K562 (cell line): ENCODE results near the gene ZMYND8. TPM values are rescaled to one million over a fixed set of nuclear protein-coding genes. Genes with fewer than 3 reads are reported as not detected.

ENCODE experiments used
- ATAC-seq: fragments of 200-7000 bp; cut with Tn5 transposase; 3 replicates; pipeline ENCODE4 v1.9.1; 2020; ENCODE audit warnings: moderate library complexity
- BruUV-seq: library from RNA; stranded (reverse); fragments of 400-500 nt; replicated peaks from 2 replicates; lab custom pipeline; 2021; lab: Mats Ljungman, UMichigan
- CTCF ChIA-PET: fragments of 300-600 bp; formaldehyde crosslinking; extraction: SDS; loops from one replicate; lab custom pipeline; 2021; ENCODE audit warnings: low intra/inter-chr PET ratio; lab: Yijun Ruan, JAX
- POLR2A ChIA-PET: fragments of 300-600, 350-650 bp; sonication (Branson Sonifier 250); formaldehyde crosslinking; extraction: SDS; loops from one replicate; lab custom pipeline; 2021; ENCODE audit warnings: antibody characterized with exemption, inconsistent platforms; lab: Yijun Ruan, JAX
- DNase-seq, 4 experiments: peaks; one replicate each; pipeline versions ENCODE4 v3.0.0 to v3.0.0-alpha.2; 2011 to 2018; ENCODE audit warnings: low spot score in 3 of 4, mixed read lengths in 3 of 4; ENCODE audit errors: extremely low read depth in 1 of 4
- FAIRE-seq: peaks from 2 replicates; lab custom pipeline; 2011; peaks lifted over from hg19 to GRCh38; lab: Jason Lieb, UNC
- H2AFZ ChIP-seq: 2 replicates; pipeline ENCODE4 v1.6.0; 2011; ENCODE audit warnings: low read depth, low read length, control low read depth, inconsistent platforms
- H3K27ac ChIP-seq: fragments of 200-600 bp; 3 replicates; pipeline ENCODE4 v1.8.0; 2011; ENCODE audit warnings: low read depth, mild to moderate bottlenecking, control low read depth, inconsistent platforms, low read length, moderate library complexity, mixed read lengths; ENCODE audit errors: extremely low read depth
- H3K27me3 ChIP-seq, 2 experiments: fragments of 300-600 bp in 1 of 2; 2 replicates in 1 of 2; 3 replicates in 1 of 2; pipeline versions ENCODE4 v1.6.0 to v1.8.0; 2011; ENCODE audit warnings: inconsistent platforms in 2 of 2, low read length in 2 of 2, mild to moderate bottlenecking in 1 of 2, mixed read lengths in 1 of 2, moderate library complexity in 1 of 2; ENCODE audit not compliant: control insufficient read depth in 2 of 2, insufficient read depth in 2 of 2
- H3K36me3 ChIP-seq: fragments of 300-600 bp; 3 replicates; pipeline ENCODE4 v1.8.0; 2011; ENCODE audit warnings: mild to moderate bottlenecking, low read length, inconsistent platforms; ENCODE audit not compliant: control insufficient read depth, insufficient read depth
- H3K4me1 ChIP-seq, 2 experiments: fragments of 200-600 bp in 1 of 2; replicated peaks in 1 of 2; 2 replicates in 1 of 2; 3 replicates in 1 of 2; pipeline versions ENCODE4 v1.5.1 to v1.8.0; 2011; ENCODE audit warnings: inconsistent platforms in 2 of 2, low read length in 2 of 2, mild to moderate bottlenecking in 1 of 2, mixed read lengths in 1 of 2, moderate library complexity in 1 of 2; ENCODE audit not compliant: control insufficient read depth in 2 of 2, insufficient read depth in 2 of 2
- H3K4me2 ChIP-seq: 2 replicates; pipeline ENCODE4 v1.6.1; 2011; ENCODE audit warnings: low read length, control low read depth, inconsistent platforms, mixed read lengths; ENCODE audit not compliant: insufficient read depth
- H3K4me3 ChIP-seq: fragments of 200-600 bp; sonication (generic), shearing (Covaris generic); 2 replicates; pipeline ENCODE4 v1.5.1; 2016; ENCODE audit warnings: control low read depth, inconsistent platforms
- H3K79me2 ChIP-seq: fragments of 200-600 bp; 3 replicates; pipeline ENCODE4 v1.8.0; 2011; ENCODE audit warnings: low read length, inconsistent platforms; ENCODE audit not compliant: control insufficient read depth, insufficient read depth
- H3K9ac ChIP-seq, 2 experiments: 2 replicates each; pipeline versions ENCODE4 v1.6.0 to v1.6.1; 2011; ENCODE audit warnings: low read depth in 2 of 2, low read length in 2 of 2, control low read depth in 1 of 2, inconsistent platforms in 1 of 2, mild to moderate bottlenecking in 1 of 2, mixed read lengths in 1 of 2; ENCODE audit not compliant: insufficient read depth in 1 of 2
- H3K9me1 ChIP-seq: one replicate; pipeline ENCODE4 v1.6.0; 2011; ENCODE audit warnings: inconsistent platforms, mild to moderate bottlenecking, low read length, moderate library complexity; ENCODE audit not compliant: control insufficient read depth, insufficient read depth
- H3K9me3 ChIP-seq: replicated peaks from 2 replicates; pipeline ENCODE4 v1.5.1; 2011; ENCODE audit warnings: low read depth, low read length, inconsistent platforms; ENCODE audit not compliant: control insufficient read depth, insufficient read depth
- H4K20me1 ChIP-seq: replicated peaks from 2 replicates; pipeline ENCODE4 v1.6.1; 2011; ENCODE audit warnings: low read length, inconsistent platforms, mixed read lengths; ENCODE audit not compliant: control insufficient read depth, insufficient read depth
- CBX2 ChIP-seq: fragments of 200-600 bp; sonication (generic); IDR thresholded peaks from one replicate; pipeline ENCODE4 v1.6.1; 2012; ENCODE audit warnings: mild to moderate bottlenecking, low read length, inconsistent platforms; ENCODE audit not compliant: insufficient read depth, poor library complexity, severe bottlenecking
- EWSR1 ChIP-seq: fragments of 450-650 bp; IDR thresholded peaks from 2 replicates; pipeline ENCODE4 v1.6.1; 2018; ENCODE audit warnings: borderline replicate concordance, mild to moderate bottlenecking, low read depth, moderate library complexity; ENCODE audit not compliant: partially characterized antibody
- HDAC1 ChIP-seq, 2 experiments: fragments of 450-650 bp; IDR thresholded peaks; 2 replicates each; pipeline ENCODE4 v1.6.1; 2016 to 2017; ENCODE audit warnings: inconsistent platforms in 1 of 2, mild to moderate bottlenecking in 1 of 2, moderate library complexity in 1 of 2
- JUND ChIP-seq, 2 experiments: IDR thresholded peaks; 2 replicates in 1 of 2; 3 replicates in 1 of 2; pipeline ENCODE4 v1.6.1; 2011; ENCODE audit warnings: borderline replicate concordance in 2 of 2, low read depth in 2 of 2, low read length in 2 of 2, improper control_type of control experiment in 1 of 2, missing biosample characterization in 1 of 2, missing genetic modification characterization in 1 of 2, missing genetic modification reagents in 1 of 2
- KDM4B ChIP-seq, 2 experiments: fragments of 450-650 bp in 1 of 2; sonication (generic) in 1 of 2; IDR thresholded peaks; 2 replicates each; pipeline ENCODE4 v1.6.1; 2016 to 2017; ENCODE audit warnings: borderline replicate concordance in 2 of 2, antibody characterized with exemption in 1 of 2, low read depth in 1 of 2, mild to moderate bottlenecking in 1 of 2
- MAFF ChIP-seq: IDR thresholded peaks from 2 replicates; pipeline ENCODE4 v1.6.1; 2012; ENCODE audit warnings: low read length, improper control_type of control experiment
- MEIS2 ChIP-seq: fragments of 450-650 bp; IDR thresholded peaks from 2 replicates; pipeline ENCODE4 v1.6.1; 2014; ENCODE audit warnings: mild to moderate bottlenecking; ENCODE audit not compliant: partially characterized antibody
- NFXL1 ChIP-seq: fragments of 450-650 bp; formaldehyde crosslinking; IDR thresholded peaks from 2 replicates; pipeline ENCODE4 v1.4.0; 2021; ENCODE audit warnings: mild to moderate bottlenecking
- STAT5B ChIP-seq: fragments of 250-450 bp; sonication (Bioruptor Pico); IDR thresholded peaks from 2 replicates; pipeline ENCODE4 v1.8.0; 2021; ENCODE audit warnings: mild to moderate bottlenecking, inconsistent platforms
- ZBTB1 ChIP-seq: sonication (generic); formaldehyde crosslinking; IDR thresholded peaks from 2 replicates; pipeline ENCODE4 v1.8.1; 2023; ENCODE audit warnings: missing genetic modification reagents, low read depth, mild to moderate bottlenecking, borderline replicate concordance
- ZBTB8A ChIP-seq: fragments of 450-650 bp; IDR thresholded peaks from 2 replicates; pipeline ENCODE4 v1.6.1; 2018; ENCODE audit warnings: mild to moderate bottlenecking, moderate library complexity; ENCODE audit not compliant: partially characterized antibody
- ZNF140 ChIP-seq: fragments of 250-450 bp; sonication (Bioruptor Pico); IDR thresholded peaks from 2 replicates; pipeline ENCODE4 v1.8.0; 2021; ENCODE audit warnings: moderate library complexity, mild to moderate bottlenecking, inconsistent platforms
- WGBS: fragments of 100-300 bp; shearing (Covaris generic); methylation state at CpG from one replicate; pipeline ENCODE4 v1.1.6; 2016; ENCODE audit warnings: low coverage, mixed read lengths; ENCODE audit not compliant: insufficient coverage; ENCODE audit errors: missing lambda C conversion rate; 5-methylcytosine and 5-hydroxymethylcytosine counted together
- in situ Hi-C: fragments of 300-500 bp; cut with MboI; formaldehyde crosslinking; loops from 4 replicates; pipeline ENCODE4 v1.15.0; 2018; ENCODE audit warnings: inconsistent platforms, mixed read lengths
- intact Hi-C: fragments of 100-400 bp; cut with micrococcal nuclease; formaldehyde crosslinking; loops from 2 replicates; pipeline ENCODE4 v1.14.2; 2022
- polyA plus RNA-seq, 8 experiments: library from polyadenylated mRNA; depleted of rRNA in 4 of 8; stranded (reverse) in 5 of 8; unstranded in 3 of 8; fragments of >200 nt; fragmentation: Nextera tagmentation in 2 of 8; fragmentation: Illumina TruSeq in 1 of 8; extraction: Ambion mirVana in 2 of 8; extraction: Trizol in 1 of 8; gene quantifications; 2 replicates each; pipeline versions ENCODE4 v1.2.1 to v1.2.3, GENCODE V29; 2011 to 2014; ENCODE audit warnings: inconsistent platforms in 1 of 8, missing spikeins in 1 of 8
- total RNA-seq, 7 experiments: library from RNA; depleted of rRNA in 6 of 7; stranded (reverse); fragments of >200 nt in 6 of 7; fragmentation: Illumina TruSeq in 2 of 7; extraction: Trizol in 2 of 7; gene quantifications; 2 replicates each; pipeline versions ENCODE4 v1.2.1 to v1.2.3, GENCODE V29; 2011 to 2021; ENCODE audit warnings: low replicate concordance in 1 of 7
- TF ChIP-seq, protein P1 (sequence below): sonication (generic); formaldehyde crosslinking; IDR thresholded peaks from 2 replicates; pipeline ENCODE4 v1.8.1; 2023; ENCODE audit warnings: mild to moderate bottlenecking, missing genetic modification reagents
- TF ChIP-seq, protein P2 (sequence below): IDR thresholded peaks from 3 replicates; pipeline ENCODE4 v1.6.1; 2011; ENCODE audit warnings: borderline replicate concordance, mild to moderate bottlenecking, moderate library complexity; ENCODE audit not compliant: insufficient read length; ENCODE audit errors: extremely low read depth

The ZMYND8 gene
- total and polyA plus RNA-seq, 9 of the 15 experiments (the other 6 are each of a cell fraction or from before 2014, with no cell fraction given): 31.8 to 148 (median 71.9) TPM

- BruUV-seq: no TSS peak
- TF ChIP-seq ZBTB1 (CRISPR knock-in tag) (no peak), ZBTB8A (no peak), JUND (IDR thresholded peaks at IDR 0.05; ENCODE audit: borderline replicate concordance, low read depth, low read length) (peak; percentile 74; the same call in 1 of the 2 replicates), JUND (tag; IDR thresholded peaks at IDR 0.05; ENCODE audit: borderline replicate concordance, low read depth, low read length) (peak; percentile 45; the same call in 1 of the 3 replicates), MEIS2 (peak; percentile 36), CBX2 (no peak), KDM4B (IDR thresholded peaks at IDR 0.05; ENCODE audit: borderline replicate concordance in 2 of 2, low read depth in 1 of 2) (no peak), STAT5B (CRISPR knock-in tag) (no peak), ZNF140 (no peak), MAFF (no peak), NFXL1 (no peak), EWSR1 (peak; percentile 9), HDAC1 (IDR thresholded peaks at IDR 0.05) (no peak)
- TF ChIP-seq, protein P1, sequence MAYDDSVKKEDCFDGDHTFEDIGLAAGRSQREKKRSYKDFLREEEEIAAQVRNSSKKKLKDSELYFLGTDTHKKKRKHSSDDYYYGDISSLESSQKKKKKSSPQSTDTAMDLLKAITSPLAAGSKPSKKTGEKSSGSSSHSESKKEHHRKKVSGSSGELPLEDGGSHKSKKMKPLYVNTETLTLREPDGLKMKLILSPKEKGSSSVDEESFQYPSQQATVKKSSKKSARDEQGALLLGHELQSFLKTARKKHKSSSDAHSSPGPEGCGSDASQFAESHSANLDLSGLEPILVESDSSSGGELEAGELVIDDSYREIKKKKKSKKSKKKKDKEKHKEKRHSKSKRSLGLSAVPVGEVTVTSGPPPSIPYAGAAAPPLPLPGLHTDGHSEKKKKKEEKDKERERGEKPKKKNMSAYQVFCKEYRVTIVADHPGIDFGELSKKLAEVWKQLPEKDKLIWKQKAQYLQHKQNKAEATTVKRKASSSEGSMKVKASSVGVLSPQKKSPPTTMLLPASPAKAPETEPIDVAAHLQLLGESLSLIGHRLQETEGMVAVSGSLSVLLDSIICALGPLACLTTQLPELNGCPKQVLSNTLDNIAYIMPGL (CRISPR knock-in tag): no peak
- TF ChIP-seq, protein P2, sequence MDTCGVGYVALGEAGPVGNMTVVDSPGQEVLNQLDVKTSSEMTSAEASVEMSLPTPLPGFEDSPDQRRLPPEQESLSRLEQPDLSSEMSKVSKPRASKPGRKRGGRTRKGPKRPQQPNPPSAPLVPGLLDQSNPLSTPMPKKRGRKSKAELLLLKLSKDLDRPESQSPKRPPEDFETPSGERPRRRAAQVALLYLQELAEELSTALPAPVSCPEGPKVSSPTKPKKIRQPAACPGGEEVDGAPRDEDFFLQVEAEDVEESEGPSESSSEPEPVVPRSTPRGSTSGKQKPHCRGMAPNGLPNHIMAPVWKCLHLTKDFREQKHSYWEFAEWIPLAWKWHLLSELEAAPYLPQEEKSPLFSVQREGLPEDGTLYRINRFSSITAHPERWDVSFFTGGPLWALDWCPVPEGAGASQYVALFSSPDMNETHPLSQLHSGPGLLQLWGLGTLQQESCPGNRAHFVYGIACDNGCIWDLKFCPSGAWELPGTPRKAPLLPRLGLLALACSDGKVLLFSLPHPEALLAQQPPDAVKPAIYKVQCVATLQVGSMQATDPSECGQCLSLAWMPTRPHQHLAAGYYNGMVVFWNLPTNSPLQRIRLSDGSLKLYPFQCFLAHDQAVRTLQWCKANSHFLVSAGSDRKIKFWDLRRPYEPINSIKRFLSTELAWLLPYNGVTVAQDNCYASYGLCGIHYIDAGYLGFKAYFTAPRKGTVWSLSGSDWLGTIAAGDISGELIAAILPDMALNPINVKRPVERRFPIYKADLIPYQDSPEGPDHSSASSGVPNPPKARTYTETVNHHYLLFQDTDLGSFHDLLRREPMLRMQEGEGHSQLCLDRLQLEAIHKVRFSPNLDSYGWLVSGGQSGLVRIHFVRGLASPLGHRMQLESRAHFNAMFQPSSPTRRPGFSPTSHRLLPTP: no peak
Observed at GRCh38 chr20:47274401-47275108, 81.9 kb downstream of the ZMYND8 start.

More at GRCh38 chr20:47274401-47275108, 81.9 kb downstream of the ZMYND8 start:
- intact Hi-C loops: loop anchor here (5.0 kb wide), 2 partner anchors 77 to 343 kb away; no protein-coding TSS in a partner anchor
- H2AFZ ChIP-seq: no peak overlapping the region
- no peak overlapping the region for H3K4me3 ChIP-seq
- H3K4me2 ChIP-seq: no peak overlapping the region
- H3K36me3 ChIP-seq: peaks cover 95% of the 10 kb centered on the region
- peaks cover 95% of the 10 kb centered on the region for H3K79me2 ChIP-seq
- H3K27me3 ChIP-seq: no peaks in the 10 kb centered on the region
- no peaks in the 10 kb centered on the region for H3K9me3 ChIP-seq
- ChIA-PET POLR2A (interaction anchor here (0.8 to 2.1 kb wide), 12 partner anchors 9 to 118 kb away, joined by 3 to 9 read pairs (median 4); partner anchors contain the start of gene ZMYND8), CTCF (interaction anchor here (2.3 to 3.7 kb wide), 2 partner anchors 109 to 346 kb away, joined by 23 to 73 read pairs; no protein-coding TSS in a partner anchor)
- peak; percentile 57 for FAIRE-seq
- peaks cover 5 to 13% of the 10 kb centered on the region in 2 experiments for H3K4me1 ChIP-seq
- peak overlapping the region in 1 of 2 experiments; percentile 22; a peak in 1 of 4 replicates for H3K9ac ChIP-seq
- H3K27ac ChIP-seq: peak overlapping the region; percentile 59; the same call in 2 of the 3 replicates
- ATAC-seq: peak; percentile 32
- peaks cover 3% of the 10 kb centered on the region for H3K9me1 ChIP-seq
- peaks cover 13% of the 10 kb centered on the region for H4K20me1 ChIP-seq
- in situ Hi-C loops: no loop called here
- WGBS: 76% methylated on average over 4 of the region's 4 CpGs
- DNase-seq: peak in 2 of 4 experiments; percentile 40
